HG03280 (cell line): ENCODE measurements around the gene WIPI1.

ENCODE experiments used
- ATAC-seq: cut with Tn5 transposase; IDR thresholded peaks from one replicate; pipeline ENCODE4 v1.9.1; 2021; ENCODE audit warnings: mild to moderate bottlenecking, moderate library complexity; ENCODE audit not compliant: unreplicated experiment

The WIPI1 gene

DNA sequence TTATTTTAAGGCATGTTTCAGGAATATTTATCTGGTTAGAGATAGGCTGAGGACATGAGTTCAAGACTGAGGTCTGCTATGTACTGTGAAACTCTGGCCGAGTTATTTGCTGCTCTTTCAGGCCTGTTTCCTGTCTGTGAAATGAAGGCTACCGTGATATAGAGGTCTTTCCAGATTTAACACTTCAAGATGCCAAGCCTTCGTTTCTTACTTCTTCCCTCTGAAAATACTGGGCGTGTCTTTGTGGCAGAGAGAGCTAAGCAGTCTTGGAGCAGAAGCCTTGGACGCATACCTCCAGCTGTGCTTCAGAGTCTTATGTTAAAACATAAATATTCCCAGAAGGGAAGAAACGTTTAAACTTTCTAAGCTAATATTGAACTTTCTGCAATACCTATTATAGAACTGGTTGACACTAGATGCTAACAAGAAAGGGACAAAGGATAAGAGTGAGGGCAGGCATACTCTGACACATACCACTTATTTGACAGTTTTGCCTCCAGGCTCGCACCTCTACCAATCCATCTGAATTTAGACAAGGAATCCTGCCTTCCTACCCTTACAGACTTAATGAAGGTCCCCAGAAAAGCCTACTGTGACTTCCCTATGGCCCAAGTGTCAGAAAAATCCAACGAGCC lies 17.5 kb downstream of the WIPI1 start:
- ATAC-seq = no peak

GRCh38 chr17:68437979-68438822 lies 19.1 kb downstream of the WIPI1 start:
- peak; percentile 77 for ATAC-seq

- ATAC-seq = peak; percentile 48
These were observed 21.1 kb downstream of the WIPI1 start for GRCh38 chr17:68435876-68436842.

GRCh38 chr17:68435361-68435760 lies 21.9 kb downstream of the WIPI1 start:
- ATAC-seq = no peak

GRCh38 chr17:68433911-68434508 lies 23.3 kb downstream of the WIPI1 start:
- no peak for ATAC-seq

DNA sequence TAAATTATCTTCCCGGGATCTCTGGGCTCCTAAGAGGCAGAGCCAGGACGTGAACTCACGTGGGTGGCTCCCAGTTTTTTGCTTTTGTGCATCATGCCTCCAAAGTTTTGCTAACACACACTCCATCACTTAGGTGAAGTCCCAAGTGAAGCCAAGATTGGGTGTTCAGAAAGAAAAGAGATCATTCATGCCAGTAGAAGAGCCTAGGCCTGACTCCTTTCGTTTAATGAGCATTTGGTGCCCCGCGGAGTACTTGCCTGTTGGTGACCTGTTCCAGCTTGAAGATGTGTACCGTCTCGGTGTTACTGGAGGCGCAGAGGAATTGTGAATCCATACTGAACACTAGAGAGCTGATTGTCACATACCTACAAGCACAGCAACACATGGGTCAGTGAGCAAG lies 24.1 kb downstream of the WIPI1 start:
- no peak for ATAC-seq

DNA sequence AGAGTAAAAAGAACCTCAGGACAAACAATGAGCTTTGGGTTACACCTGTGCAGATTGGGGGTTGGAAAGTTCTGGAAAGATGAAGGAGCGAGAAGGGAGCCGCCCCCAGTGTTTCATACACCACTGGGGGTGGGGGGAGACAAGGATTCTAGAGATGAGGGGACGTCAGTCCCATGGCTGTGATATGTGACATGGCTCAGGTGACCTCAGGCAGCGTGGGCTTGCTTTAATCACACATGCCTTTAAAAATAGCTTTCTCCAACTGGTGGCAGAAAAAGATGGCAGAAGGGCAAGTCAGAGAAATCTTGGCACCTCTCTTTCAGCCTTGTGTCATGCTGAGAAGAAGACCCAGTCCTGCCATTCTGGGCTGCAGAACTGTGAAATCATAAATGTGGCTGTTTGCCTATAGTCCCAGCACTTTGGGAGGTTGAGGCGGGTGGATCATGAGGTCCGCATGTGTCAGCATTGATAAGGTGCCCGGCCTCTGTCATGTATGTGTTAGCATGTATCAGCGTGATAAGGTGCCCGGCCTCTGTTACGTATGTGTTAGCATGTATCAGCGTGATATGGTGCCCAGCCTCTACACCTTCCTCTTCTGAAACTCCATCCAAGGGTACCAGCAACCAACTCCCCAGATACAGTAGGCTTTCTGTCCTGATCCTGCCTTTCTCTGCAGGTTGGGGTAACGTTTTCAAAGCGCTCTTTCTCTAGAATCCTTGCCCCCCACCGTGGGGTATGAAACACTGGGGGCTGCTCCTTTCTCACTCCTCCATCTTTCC lies 25.0 kb downstream of the WIPI1 start:
- no peak for ATAC-seq

DNA sequence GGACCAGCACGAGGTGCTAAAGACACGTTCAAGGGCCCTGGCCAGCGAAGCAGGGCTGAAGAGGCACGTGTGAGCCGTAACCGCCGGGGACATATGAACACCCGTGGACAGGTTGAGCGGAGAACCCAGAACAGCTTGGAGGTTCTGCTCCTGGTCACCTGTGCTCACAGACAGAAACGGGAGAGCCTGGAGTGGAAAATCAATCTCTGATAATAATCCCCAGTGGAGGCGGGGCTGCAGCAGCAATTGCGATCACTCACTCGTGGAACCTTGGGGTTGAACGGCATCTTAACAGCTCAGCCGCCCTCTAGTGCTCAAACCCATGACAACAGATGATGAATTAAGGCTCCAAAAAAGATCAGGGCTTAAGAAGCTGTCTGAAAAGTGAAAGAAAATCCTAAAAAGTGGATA lies 25.6 kb downstream of the WIPI1 start:
- ATAC-seq = no peak

DNA sequence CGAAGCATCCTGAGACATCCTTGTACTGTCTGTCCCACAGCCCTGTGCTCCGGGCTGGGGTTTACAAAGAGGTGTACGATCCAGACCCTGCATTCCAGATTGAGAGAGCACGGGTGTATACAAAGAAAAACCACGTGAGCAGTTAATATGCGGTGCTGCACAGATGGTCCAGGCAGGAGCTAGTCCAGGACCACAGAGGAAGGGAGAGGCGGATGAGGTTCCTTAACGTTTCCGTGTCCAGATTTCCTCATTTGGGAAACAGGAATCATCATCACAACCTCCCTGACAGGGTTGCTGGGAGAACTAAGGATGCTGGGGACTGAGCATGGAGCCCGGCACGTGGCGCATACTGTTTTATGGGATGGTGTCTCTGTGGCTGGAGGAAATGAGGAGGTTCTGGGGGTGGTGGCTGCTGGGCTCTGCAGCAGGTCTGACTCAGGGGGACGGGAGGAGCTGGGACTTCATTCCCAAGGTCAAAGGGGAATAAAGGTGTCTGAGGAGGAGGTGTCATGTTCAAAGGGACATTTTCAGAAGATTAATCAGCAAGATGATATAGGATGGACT lies 26.2 kb downstream of the WIPI1 start:
- no peak for ATAC-seq

DNA sequence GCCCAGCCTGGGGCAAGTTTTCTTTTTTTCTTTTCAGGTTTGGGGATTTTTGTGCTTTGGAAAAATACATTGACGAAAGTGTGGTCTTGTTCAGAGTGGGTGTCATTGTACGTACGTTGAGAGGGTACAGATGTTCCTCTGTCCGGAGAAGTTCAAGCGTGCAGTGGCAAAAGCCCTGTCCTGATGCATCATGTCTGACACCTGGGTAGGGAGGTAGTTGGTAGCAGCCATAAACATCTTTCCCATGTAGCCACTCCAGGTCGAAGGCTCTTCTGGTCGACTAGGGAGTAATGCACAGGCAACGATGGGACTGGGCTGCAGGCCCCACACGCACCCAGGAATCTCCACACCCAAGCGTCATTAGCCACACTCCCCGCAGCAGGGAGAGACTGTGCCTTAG lies 27.4 kb downstream of the WIPI1 start:
- no peak for ATAC-seq

DNA sequence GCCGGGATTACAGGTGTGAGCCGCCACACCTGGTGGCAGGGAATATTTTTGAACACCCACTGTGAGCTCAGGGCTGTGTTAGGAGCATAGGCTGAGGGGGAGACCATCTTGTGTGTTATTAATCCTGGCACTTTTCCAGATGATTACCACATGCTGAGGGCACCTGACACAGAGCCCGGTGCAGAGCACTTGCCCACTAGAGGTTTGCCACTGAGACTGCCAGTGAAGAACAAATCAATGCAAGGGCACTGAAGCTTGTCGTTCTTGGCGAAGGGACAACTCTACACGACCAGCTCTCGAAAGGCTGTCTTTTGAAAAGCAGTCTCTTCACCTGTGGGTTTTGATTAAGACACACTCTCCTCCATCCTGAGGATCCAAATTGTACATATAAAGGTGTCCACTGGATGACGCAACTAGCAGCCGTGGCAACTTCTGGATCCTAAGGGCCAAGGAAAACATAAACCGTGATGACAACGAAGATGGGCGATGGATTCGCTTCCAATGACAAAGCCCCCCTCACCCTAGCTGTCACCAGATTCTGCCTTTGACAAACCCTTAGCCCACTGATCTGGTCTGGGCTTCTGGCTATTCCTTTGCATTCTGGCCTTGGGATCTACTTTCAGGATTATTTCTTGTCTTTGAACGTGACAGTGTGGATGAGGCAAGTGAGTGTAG lies 28.7 kb downstream of the WIPI1 start:
- ATAC-seq = no peak

GRCh38 chr17:68427575-68427974 lies 29.7 kb downstream of the WIPI1 start:
- no peak for ATAC-seq

GRCh38 chr17:68425979-68426378 lies 31.3 kb downstream of the WIPI1 start:
- ATAC-seq = no peak

GRCh38 chr17:68424861-68425260 lies 32.4 kb downstream of the WIPI1 start:
- no peak for ATAC-seq

- no peak for ATAC-seq
These were observed 33.1 kb downstream of the WIPI1 start for GRCh38 chr17:68424203-68424602.

- no peak for ATAC-seq
These were observed 34.0 kb downstream of the WIPI1 start for GRCh38 chr17:68423251-68423650.

- ATAC-seq = no peak
These were observed 34.5 kb downstream of the WIPI1 start for GRCh38 chr17:68422821-68423220.

DNA sequence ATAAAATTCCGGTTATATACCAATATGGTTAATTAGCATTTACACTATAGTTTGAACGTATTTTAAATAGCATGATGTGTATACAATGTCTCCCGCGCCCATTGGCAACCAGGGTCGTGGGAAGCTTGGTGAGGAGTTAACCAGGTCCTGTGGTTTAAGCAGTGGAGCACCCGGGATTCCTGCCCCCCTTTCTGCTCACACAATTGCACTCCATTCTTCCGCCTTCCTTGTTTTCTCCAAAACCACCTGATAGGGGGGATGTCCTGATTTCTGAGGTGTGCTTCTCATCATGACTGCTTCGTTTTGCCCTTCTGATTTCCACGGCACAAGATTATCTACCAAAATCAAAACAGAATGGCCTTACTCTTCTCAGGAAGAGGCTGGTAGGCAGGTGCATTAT lies 35.8 kb downstream of the WIPI1 start:
- no peak for ATAC-seq

DNA sequence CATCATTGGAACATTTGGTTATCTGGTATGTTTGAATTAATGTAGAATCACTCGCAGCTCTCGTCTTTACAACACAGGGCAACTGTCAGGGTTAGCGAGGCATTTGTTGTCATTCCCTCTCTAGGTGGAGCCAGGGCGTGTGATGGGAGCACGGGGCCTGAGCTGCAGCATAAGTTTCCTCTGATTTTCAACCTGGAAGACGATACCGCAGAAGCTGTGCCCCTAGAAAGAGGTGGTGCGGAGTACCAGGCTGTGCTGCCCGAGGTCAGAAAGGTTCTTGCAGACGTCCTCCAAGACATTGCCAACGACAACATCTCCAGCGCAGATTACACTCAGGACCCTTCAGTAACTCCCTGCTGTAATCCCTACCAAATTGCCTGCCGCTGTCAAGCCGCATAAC lies 37.2 kb downstream of the WIPI1 start:
- no peak for ATAC-seq
